ENCODE data around the gene HMG20A. TPM values are rescaled to one million over a fixed set of nuclear protein-coding genes. Genes with fewer than 3 reads are reported as not detected.

HMG20A gene
- total and polyA plus RNA-seq, 12 donors = 14.0 to 57.2 (median 38.9) TPM

GRCh38 chr15:77500989-77501388 is 80.3 kb downstream of the HMG20A start:
- Histone ChIP-seq H3K27ac (no peak overlapping the region), H3K4me3 (no peak overlapping the region), H3K36me3 (replicated peaks in 1 of 2) (no peaks in the 10 kb centered on the region), H3K27me3 (no peaks in the 10 kb centered on the region), H3K4me1 (replicated peaks in 1 of 2) (peaks cover 12 to 31% of the 10 kb centered on the region in 2 donors), H3K9me3 (replicated peaks in 1 of 3) (no peaks in the 10 kb centered on the region)
- TF ChIP-seq POLR2A (IDR thresholded peaks at IDR 0.05) (no peak), CTCF (IDR thresholded peaks at IDR 0.05) (no peak)
- WGBS, 4 donors = 90 to 96% (median 94%) methylated on average over 2 of the region's 2 CpGs
- no peak for DNase-seq
- intact Hi-C loops (cut with DNase I) = loop anchor here in 1 of 2 donors (5.0 kb wide), 1 partner anchor 384 kb away; no protein-coding TSS in a partner anchor

- Histone ChIP-seq H3K4me1 (replicated peaks in 1 of 2) (peaks cover 2 to 30% of the 10 kb centered on the region in 2 donors), H3K9me3 (replicated peaks in 1 of 3) (no peaks in the 10 kb centered on the region), H3K4me3 (no peak overlapping the region), H3K27me3 (no peaks in the 10 kb centered on the region), H3K36me3 (replicated peaks in 1 of 2) (no peaks in the 10 kb centered on the region), H3K27ac (no peak overlapping the region)
- intact Hi-C loops (cut with DNase I) = loop anchor here in 1 of 2 donors (5.0 kb wide), 1 partner anchor 385 kb away; no protein-coding TSS in a partner anchor
- TF ChIP-seq POLR2A (IDR thresholded peaks at IDR 0.05) = no peak
- TF ChIP-seq CTCF (IDR thresholded peaks at IDR 0.05) = no peak
- no peak for DNase-seq
- WGBS, 4 donors = 89 to 95% (median 92%) methylated on average over 7 of the region's 7 CpGs
These were observed 81.8 kb downstream of the HMG20A start for GRCh38 chr15:77502379-77503095.

- intact Hi-C loops (cut with DNase I) = loop anchor here in 1 of 2 donors (5.0 kb wide), 1 partner anchor 386 kb away; no protein-coding TSS in a partner anchor
- H3K4me1 ChIP-seq (replicated peaks in 1 of 2) = peaks cover 8 to 30% of the 10 kb centered on the region in 2 donors
- TF ChIP-seq CTCF (IDR thresholded peaks at IDR 0.05) (no peak), POLR2A (IDR thresholded peaks at IDR 0.05) (no peak)
These were observed 82.6 kb downstream of the HMG20A start for GRCh38 chr15:77503240-77503639.

GRCh38 chr15:77503764-77504163 is 83.1 kb downstream of the HMG20A start:
- Histone ChIP-seq H3K27ac (no peak overlapping the region), H3K9me3 (replicated peaks in 1 of 3) (no peaks in the 10 kb centered on the region), H3K4me3 (no peak overlapping the region), H3K36me3 (replicated peaks in 1 of 2) (no peaks in the 10 kb centered on the region), H3K27me3 (no peaks in the 10 kb centered on the region), H3K4me1 (replicated peaks in 1 of 2) (peaks cover 13 to 30% of the 10 kb centered on the region in 2 donors)
- intact Hi-C loops (cut with DNase I) = loop anchor here in 1 of 2 donors (5.0 kb wide), 1 partner anchor 386 kb away; no protein-coding TSS in a partner anchor
- DNase-seq = no peak
- TF ChIP-seq POLR2A (IDR thresholded peaks at IDR 0.05) (no peak), CTCF (IDR thresholded peaks at IDR 0.05) (no peak)
- 87 to 99% (median 96%) methylated on average over 6 of the region's 6 CpGs for WGBS, 4 donors

More at GRCh38 chr15:77503240-77503639, 82.6 kb downstream of the HMG20A start:
- H3K27ac ChIP-seq = no peak overlapping the region
- no peak for DNase-seq
- H3K36me3 ChIP-seq (replicated peaks in 1 of 2) = no peaks in the 10 kb centered on the region
- H3K4me3 ChIP-seq = no peak overlapping the region
- no peaks in the 10 kb centered on the region for H3K9me3 ChIP-seq (replicated peaks in 1 of 3)
- H3K27me3 ChIP-seq = no peaks in the 10 kb centered on the region

Data from adrenal gland (tissue), 12 donors.